Fibroblast of gingiva (primary cell): ENCODE data around the gene NCKAP1.
"Not testable (repeated sequence)": the region's sequence is repeated elsewhere in the genome, so short reads cannot be mapped to it uniquely, and the experiment has no call there.

Experiments used
- DNase-seq: peaks from one replicate; pipeline ENCODE4 v3.0.0-alpha.2; 2011; ENCODE audit warnings: low read depth

The NCKAP1 gene

DNA sequence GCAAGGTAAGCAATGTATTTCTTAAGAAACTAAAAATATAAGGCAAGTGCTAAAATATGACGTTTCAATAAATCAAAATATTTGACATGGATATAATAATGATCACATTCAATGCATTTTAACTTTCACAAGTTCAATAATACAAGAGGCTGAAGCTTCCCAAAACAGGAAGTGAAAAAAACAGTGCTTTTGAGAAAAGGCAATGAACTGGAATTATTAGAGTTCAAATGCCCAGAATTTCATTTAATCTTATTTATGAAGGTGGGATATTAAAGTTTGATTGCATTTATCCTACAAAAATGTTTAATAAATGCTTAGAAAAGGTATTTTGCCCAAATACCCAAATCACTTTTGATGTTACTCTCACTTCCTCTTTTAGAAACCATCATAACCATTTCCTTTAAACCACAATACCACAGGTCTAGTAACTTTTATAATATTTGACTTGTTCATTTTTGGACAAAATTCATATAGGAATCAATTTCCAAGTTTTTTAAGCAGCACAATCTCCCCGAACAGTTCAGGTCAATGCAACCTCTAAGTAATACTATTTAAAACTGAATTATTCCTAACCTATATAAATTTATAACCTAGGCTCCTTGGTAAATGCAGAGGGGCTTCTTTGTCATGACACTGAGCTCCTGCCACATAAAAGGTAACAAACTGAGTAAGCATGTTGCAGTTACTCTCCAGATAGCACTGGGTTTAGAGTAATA is 2.1 kb downstream of the NCKAP1 start:
- no peak for DNase-seq

DNA sequence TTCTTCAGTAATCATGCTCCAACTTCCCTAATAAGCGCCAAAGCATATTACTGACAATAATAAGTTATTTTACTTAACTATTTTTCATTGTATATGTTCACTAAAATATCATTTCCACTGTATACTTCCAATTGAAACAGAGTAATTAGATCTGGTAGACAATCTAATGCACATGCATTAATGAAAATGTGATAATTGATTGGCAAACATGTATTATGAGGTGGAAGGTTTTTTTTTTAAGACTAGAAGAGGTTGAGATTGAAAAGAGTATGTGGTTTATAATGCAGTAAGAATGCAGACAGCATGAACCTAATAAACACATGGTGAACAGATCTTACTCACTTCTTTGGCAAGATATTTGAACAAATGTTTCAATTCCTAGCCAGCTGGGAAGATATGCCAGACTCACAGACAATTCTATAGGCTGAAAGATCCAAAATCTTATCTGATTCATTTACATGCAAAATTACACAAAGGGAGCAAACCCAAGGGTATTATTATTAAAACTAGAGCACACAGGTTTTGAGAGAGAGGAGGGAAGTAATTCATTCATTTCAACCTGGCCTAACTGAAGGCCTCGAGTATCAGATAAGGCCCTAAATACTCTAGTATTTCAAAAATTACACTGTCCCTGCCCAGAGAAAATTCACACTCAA is 2.8 kb downstream of the NCKAP1 start:
- DNase-seq, result peak; percentile 52

DNA sequence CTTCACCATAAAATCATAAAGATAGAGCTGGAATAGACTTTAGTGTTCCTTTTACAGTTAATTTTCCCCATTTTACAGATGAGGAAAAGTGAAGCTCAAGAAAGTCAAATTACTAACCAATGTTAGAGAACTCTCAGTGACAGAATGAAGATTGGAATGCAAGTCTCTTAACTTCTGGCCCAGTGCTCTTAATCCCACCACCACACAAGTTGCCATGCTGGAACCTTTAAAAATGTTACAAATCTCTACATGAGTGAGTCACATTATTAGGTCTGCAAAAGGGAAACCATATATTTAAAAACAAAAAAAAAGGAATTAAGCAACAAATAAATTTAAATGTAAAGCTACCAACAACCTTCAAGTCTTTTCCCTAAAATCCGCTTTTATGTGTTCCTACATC is 3.5 kb downstream of the NCKAP1 start:
- no peak for DNase-seq

DNA sequence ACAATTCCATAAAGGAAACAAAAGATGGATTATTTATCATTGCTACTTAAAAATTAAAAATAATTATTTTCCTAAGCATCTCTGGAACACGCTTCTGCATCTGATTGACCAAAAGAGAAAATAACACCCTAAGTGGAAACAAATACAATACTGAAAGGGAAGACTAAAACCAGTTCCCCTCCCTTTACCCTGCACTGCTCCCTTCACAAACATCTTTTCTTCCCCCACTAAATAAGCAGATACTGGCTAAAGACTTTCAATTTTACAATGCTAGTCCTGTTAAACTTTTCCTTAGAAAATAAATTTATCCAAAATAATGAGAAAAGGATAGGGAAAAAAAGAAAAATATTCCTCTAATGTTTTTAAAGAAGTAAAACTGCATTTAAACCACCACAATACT is 4.3 kb downstream of the NCKAP1 start:
- no peak for DNase-seq

DNA sequence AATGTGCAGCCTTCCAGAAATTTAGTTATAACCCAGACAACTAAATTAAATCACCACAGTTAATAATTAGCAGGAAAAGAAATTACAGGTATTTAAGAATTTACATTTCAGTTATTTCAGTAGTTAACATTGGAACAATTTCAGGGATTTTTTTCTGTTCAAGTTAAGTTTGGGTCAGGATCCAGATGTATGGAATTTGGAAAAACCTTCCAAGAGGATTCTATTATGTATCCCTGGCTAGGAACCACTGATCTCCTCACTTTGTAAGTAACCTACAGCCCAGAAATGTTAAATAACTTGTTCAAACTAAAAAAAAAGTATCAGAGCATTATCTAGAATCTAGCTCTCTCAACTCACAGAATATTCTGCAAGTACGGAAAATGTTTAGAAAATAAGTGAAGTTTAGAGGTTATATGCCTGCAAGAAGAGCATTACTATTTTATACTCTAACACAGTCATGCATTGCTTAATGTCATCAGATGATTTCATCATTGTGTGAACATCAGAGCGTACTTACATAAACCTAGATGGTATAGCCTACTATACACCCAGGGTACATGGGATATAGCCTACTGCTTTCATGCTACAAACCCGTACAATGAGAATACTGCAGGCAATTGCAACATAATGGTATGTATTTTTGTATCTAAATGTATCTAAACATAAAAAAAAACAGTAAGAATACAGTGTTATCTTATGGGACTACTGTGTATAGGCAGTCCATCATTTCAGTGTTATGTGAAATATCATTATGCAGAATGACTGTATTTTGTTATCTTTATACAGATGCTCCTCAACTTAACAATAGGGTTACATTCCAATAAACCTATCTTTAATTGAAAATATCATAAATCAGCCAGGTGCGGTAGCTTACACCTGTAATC is 6.1 kb downstream of the NCKAP1 start:
- peak; percentile 14 for DNase-seq

DNA sequence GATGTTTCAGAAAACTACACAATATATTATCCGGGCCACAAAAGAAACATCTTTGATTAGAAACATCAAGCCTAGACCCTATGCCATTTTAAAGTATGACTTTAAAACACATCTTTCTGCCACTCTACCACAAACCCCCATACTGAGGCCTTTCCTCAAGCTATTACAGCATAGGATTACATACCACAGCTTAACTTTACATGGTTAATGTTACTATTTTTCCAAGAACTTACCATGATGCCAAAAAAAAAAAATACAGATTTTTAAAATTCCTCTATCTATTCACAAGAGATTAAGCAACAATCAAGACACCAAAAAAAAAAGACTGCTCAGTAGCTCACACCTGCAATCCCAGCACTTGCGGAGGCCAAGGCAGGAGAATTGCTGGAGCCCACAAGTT is 9.0 kb downstream of the NCKAP1 start:
- peak; percentile 55 for DNase-seq

DNA sequence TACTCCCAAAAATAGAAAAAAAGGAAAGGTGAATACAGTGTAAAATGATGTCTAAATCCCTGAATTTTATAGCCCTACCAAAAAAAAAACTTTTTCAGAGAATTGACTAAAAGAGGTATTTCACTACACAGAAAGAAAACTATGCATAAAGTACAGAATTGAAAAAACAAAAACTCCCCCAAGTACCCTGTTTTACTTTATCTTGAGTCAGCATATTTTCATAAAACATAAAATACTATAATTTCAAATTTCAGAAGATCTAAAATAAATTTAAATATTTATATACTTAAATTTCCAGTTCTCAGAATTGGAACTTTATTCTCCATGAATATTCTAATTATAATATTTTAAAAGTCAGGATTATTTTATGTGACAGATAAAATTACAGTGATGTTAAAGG is 10.1 kb downstream of the NCKAP1 start:
- DNase-seq, result no peak

DNA sequence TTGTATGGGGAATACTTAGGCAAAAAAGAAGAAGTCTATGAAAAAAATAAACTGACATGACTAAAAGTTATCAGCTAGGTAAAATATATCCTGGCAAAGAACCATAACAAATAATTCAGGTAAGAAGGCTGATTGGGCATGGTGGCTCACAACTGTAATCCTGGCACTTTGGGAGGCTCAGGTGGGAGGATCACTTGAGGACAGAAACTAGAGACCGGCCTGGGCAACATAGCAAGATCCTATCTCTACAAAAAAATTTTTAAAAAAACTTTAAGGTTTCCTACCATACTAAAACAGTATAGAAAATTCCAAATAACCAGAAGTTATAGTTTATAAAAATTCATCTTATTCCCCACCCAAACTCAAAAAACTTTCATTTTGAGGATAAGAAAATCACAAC is 10.8 kb downstream of the NCKAP1 start:
- no peak for DNase-seq

DNA sequence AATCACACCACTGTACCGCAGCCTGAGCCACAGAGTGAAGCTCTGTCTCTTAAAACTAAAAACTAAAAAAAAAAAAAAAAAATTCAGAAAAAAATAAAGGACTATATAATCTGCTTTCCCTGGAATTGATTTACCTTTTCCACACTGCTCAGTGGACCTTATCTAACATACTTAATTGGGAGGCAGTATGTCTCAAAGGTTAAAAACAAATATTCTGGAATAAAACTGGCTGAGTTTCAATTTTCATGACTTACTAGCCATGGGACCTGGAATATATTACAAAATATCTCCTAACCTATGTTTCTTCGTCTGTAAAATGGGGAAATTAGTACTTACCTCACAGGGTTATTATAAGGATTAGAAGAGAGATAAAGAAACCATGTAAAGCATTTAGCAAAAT is 11.8 kb downstream of the NCKAP1 start:
- DNase-seq, result no peak

DNA sequence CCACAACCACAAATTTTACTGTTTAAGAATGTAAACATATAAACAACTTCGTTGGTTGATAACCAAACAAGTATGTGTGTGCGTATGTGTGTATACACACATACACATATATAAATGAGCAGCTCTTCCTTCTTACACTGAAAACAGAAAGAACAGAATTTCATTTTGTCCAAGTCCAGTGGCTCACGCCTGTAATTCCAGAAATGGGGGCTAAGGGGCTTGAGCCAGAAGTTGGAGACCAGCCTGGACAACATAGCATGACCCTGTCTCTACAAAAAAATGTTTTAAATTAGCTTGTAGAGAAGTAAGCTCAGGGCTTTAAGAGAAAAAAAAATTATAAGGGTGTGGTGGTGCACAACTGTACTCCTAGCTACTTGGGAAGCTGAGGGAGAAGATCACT is 12.3 kb downstream of the NCKAP1 start:
- no peak for DNase-seq

DNA sequence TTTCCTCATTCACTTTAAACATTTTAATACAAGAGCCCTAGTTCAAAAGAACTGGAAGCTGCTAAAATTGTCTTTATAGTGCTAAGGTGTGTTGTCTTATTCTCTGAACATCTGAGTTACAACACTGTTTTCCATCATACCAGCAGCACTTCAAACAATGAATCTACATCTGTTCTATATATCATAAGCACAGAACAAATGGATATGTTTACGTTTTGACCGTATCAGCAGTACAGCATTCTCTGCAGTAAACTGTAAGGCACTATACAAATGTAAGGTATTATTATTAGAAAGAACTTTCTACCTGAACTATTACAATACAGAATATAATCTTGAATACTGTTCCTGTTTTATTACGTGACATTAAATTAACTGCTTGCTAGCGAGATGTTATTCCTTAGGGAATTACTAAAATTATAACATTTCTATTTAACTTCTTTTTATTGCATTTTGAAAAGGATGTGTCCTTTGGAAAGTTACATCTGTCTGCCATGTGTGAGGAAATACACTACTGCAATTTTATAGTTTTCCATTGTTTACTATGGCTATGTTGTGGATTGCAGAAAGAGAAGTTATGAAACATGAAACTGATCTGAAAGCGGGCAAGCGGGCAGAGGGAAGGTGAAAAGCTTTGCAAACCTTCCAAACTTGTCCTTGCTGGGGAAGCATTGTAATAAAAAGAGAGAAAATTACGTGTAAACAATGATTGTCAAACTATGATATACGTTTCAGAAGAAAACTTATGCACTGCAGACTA is 13.7 kb downstream of the NCKAP1 start:
- DNase-seq, result peak; percentile 74

DNA sequence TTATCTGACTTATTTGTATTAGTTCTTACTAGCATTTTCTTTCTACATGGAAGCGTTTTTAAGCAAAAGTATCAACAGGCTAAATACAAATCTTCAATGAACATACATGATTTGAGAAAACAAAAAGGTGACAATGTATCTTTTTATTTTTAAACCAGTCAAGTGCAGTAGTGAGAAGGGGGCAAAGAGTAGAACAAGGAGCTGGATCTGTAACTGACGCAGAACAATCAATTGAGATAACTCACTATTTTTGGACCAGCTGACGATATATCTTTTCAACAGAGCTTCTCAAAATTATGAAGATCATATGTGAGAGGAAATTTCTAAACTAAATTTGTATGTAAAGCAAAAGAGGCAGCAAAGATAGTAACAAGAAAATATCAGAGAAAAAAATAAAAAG is 15.5 kb downstream of the NCKAP1 start:
- DNase-seq, result no peak

DNA sequence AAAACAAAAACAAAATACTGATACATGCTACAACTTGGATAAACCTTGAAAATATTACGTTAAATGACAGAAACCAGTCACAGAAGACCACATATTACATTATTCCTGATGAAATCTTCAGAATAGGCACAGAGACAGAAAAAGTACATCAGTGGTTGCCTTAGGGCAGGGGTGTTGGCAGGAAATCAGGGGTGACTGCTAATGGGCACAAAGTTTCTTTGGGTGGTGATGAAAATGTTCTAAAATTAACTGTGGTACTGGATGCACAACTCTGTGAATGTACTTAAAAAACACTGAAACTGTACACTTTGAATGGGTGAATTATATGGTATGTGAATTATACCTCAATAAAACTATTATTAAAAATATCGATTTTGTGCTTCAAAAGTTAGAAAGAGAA is 16.6 kb downstream of the NCKAP1 start:
- DNase-seq, result peak; percentile 33

DNA sequence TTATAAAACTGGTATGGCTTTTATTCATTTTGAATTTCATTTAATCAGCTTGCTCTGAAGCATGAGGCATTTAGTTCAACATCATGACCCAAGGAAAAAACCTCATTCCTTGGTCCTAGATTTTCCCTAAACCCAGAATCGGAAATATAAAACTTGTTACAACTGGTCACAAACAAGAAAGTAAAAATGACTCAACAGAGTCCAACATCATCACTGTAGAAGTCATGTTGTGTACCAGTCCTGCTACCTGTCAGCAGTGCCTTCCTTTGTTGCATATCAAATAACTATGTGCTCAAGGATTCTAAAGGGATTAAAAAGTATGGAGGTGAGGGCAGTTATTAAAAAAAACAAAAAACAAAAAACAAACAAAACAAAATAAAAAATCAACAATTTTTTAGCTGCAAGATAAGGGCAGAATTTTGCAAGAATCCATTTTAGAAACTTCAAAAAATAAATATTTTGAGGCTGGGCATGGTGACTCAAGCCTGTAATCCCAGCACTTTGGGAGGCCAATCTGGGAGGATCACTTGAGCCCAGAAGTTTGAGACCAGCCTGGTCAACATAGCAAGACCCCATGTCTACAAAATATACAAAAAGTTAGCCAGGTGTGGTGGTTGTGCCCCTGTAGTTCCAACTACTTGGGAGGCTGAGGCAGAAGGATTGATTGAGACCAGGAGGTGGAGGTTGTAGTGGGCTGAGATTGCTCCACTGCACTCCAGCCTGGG is 18.4 kb downstream of the NCKAP1 start:
- no peak for DNase-seq

DNA sequence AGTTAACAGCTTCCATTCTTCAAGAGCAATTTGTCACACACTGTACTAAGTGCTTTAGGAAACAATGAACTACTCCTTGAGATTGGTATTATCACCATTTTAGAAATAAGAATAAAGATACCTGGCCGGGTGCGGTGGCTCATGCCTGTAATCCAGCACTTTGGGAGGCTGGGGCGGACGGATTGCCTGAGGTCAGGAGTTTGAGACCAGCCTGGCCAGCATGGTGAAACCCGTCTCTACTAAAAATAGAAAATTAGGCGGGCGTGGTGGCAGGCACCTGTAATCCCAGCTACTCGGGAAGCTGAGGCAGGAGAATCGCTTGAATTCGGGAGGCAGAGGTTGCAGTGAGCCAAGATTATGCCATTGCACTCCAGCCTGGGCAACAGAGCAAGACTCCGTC is 20.4 kb downstream of the NCKAP1 start:
- not testable (repeated sequence) for DNase-seq

DNA sequence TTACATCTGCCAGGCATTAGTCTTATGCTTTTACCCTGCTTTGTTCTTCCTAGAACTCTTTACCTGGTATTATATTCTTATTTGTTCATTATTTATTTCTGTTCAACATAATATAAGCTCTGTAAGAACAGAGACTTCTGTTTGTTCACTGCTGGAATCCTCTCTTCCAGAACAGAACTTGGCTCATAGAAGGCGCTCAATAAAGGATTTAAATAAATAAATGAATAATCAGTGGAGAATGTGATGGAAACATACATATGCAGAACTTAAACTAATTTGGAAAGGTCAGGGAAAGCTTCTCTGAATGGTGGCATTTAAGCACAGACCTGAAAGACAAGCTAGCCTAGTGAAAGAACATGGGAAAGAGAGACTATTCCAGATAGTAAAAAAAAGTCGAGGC is 24.3 kb downstream of the NCKAP1 start:
- DNase-seq, result peak; percentile 24

DNA sequence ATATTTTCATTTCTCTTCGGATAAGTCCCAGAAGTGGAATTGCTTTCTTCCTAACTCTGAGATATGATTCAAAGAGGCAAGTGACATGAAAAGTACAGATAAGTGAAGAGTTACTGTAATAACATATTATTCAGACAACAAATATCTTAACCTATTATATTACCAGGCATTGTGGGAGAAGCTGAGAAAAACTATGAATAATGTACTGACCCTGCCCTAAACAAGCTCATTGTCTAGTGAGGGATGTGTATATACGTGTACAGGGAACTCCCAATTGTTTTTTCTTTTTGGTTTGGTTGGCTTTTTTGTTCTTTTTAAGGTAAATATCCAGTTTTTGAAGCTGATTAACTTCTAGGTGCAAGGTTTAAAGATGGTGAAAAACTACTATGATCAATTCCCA is 26.5 kb downstream of the NCKAP1 start:
- no peak for DNase-seq

DNA sequence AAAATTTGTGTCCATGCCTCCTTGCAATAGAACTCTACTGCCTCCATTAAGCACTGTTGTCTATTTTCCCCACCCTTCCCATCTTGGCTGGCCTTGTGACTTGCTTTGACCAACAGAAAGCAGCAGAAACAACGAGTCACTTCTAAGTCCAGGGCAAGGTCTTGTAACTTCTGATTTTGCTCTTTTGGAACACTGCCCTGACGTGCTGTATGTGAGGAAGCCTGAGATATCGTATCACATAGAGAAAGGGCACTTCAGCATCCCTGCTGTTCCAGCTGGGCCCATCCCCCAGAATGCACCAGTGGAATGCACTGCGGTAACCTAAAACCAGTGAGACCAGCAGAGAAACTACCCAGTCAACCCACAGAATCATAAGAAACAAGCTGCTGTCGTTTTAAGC is 28.1 kb downstream of the NCKAP1 start:
- DNase-seq, result peak; percentile 64

DNA sequence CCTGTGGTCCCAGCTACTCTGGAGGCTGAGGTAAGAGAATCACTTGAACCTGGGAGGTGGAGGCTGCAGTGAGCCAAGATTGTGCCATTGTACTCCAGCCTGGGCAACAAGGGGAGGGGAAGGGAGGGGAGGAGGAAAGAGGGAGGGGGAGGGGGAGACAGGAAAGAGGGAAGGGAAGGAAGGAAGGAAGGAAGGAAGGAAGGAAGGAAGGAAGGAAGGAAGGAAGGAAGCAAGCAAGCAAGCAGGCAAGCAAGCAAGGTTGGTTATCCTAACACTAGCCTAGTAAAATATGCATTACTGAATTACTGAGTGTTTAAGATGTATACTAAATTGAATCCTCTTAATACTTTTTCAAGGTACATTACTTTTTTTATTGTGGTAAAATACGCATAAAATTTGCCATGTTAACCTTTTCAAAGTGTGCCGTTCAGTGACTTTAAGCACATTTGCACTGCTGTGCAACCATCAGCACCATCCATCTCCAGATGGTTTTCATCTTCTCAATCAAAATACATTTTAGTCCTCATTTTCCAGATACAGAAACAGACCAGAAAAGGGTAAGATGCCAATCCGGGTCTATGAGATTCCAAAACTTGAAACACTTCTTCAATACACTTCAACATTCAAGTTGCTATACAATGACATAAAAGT is 28.9 kb downstream of the NCKAP1 start:
- no peak for DNase-seq

DNA sequence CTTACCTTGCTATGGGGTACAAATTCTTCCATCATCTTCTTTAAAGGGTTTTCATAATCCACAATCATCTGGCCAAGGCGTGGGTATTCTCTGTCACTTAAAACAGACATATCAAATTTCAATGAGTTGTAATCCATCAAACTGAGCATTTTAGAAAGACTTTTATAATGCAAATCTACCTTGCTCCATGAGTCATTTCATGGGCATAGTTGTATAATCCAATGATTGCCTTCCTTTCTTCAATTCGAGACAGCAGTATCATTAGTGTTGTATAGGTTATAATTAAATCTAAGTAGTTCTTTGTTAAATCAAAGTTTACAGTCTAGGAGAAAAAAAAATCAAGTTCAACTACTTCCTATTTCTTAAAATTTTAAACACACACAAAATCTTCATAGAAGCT is 36.3 kb downstream of the NCKAP1 start:
- DNase-seq, result no peak

DNA sequence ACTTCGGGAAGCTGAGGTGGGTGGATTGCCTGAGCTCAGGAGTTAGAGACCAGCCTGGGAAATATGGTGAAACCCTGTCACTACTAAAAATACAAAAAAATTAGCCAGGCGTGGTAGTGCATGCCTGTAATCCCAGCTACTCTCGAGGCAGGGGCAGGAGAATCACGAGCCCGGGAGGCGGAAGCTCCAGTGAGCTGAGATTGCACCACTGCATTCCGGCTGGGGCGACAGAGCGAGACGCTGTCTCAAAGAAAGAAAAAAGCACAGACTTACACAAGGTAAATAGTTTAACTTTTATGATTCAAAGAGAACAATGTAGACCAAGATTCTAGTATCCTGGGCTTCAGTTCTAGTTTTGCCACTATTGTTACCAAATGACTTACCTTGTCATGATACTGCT is 37.4 kb downstream of the NCKAP1 start:
- no peak for DNase-seq
